Stimulated activated naive CD8-positive, alpha-beta T cell treated with anti-CD3 and anti-CD28 coated beads, Interleukin-15, amount 100 ng/mL, for 72 hours (primary cell): ENCODE results near the gene PACS2.
"Not testable (repeated sequence)": the region's sequence is repeated elsewhere in the genome, so short reads cannot be mapped to it uniquely, and the experiment has no call there.

Source experiments
- ATAC-seq: fragments of 150-1000 bp; cut with Tn5 transposase; 2 replicates; pipeline ENCODE4 v1.10.0; 2021; ENCODE audit warnings: mild to moderate bottlenecking, moderate library complexity
- DNase-seq, 2 donors: peaks; one replicate each; pipeline ENCODE4 v3.0.0; 2021 to 2022
- H3K27ac Mint-ChIP-seq, 2 donors: one replicate each; pipeline ENCODE4 v1.8.0; 2022; ENCODE audit warnings: mild to moderate bottlenecking in 2 of 2, mixed read lengths in 2 of 2, moderate library complexity in 2 of 2
- H3K27me3 Mint-ChIP-seq: one replicate; pipeline ENCODE4 v1.8.0; 2022; ENCODE audit warnings: mixed read lengths
- H3K4me1 Mint-ChIP-seq: one replicate; pipeline ENCODE4 v1.8.0; 2022; ENCODE audit warnings: mild to moderate bottlenecking, mixed read lengths
- H3K4me3 Mint-ChIP-seq, 2 donors: one replicate each; pipeline ENCODE4 v1.8.0; 2022; ENCODE audit warnings: mild to moderate bottlenecking in 2 of 2, mixed read lengths in 2 of 2, moderate library complexity in 1 of 2
- H3K9me3 Mint-ChIP-seq, 2 donors: one replicate each; pipeline ENCODE4 v1.8.0; 2022; ENCODE audit warnings: mixed read lengths in 2 of 2

Gene PACS2

GRCh38 chr14:105317546-105317945 lies 3.0 kb downstream of the PACS2 start:
- no peak for DNase-seq
- Mint-ChIP-seq H3K4me1 (peaks cover 42% of the 10 kb centered on the region), H3K4me3 (no peak overlapping the region), H3K27me3 (no peaks in the 10 kb centered on the region), H3K27ac (no peak overlapping the region), H3K9me3 (no peaks in the 10 kb centered on the region)
- ATAC-seq: no peak

- Mint-ChIP-seq H3K27me3 (no peaks in the 10 kb centered on the region), H3K4me3 (no peak overlapping the region), H3K27ac (no peak overlapping the region), H3K4me1 (peaks cover 23% of the 10 kb centered on the region), H3K9me3 (no peaks in the 10 kb centered on the region)
- ATAC-seq: no peak
- no peak for DNase-seq
These were observed 8.4 kb downstream of the PACS2 start for GRCh38 chr14:105322791-105323556.

- no peak for ATAC-seq
- no peak overlapping the region for H3K4me3 Mint-ChIP-seq
- no peak overlapping the region for H3K27ac Mint-ChIP-seq
- H3K27me3 Mint-ChIP-seq: no peaks in the 10 kb centered on the region
- H3K9me3 Mint-ChIP-seq: no peaks in the 10 kb centered on the region
- H3K4me1 Mint-ChIP-seq: peaks cover 28% of the 10 kb centered on the region
- DNase-seq: no peak
These were observed 9.1 kb downstream of the PACS2 start for GRCh38 chr14:105323663-105324062.

GRCh38 chr14:105324080-105324778 lies 9.7 kb downstream of the PACS2 start:
- Mint-ChIP-seq H3K27ac (peak overlapping the region in 1 of 2 donors; percentile 57), H3K4me1 (peaks cover 33% of the 10 kb centered on the region), H3K4me3 (no peak overlapping the region), H3K27me3 (no peaks in the 10 kb centered on the region), H3K9me3 (no peaks in the 10 kb centered on the region)
- ATAC-seq (no peak), DNase-seq (no peak)

GRCh38 chr14:105324871-105325270 lies 10.3 kb downstream of the PACS2 start:
- H3K9me3 Mint-ChIP-seq: no peaks in the 10 kb centered on the region
- peaks cover 40% of the 10 kb centered on the region for H3K4me1 Mint-ChIP-seq
- H3K27ac Mint-ChIP-seq: no peak overlapping the region
- no peak overlapping the region for H3K4me3 Mint-ChIP-seq
- H3K27me3 Mint-ChIP-seq: no peaks in the 10 kb centered on the region
- ATAC-seq (no peak), DNase-seq (no peak)

GRCh38 chr14:105325303-105325702 lies 10.8 kb downstream of the PACS2 start:
- no peaks in the 10 kb centered on the region for H3K27me3 Mint-ChIP-seq
- no peak for DNase-seq
- H3K9me3 Mint-ChIP-seq: no peaks in the 10 kb centered on the region
- H3K27ac Mint-ChIP-seq: no peak overlapping the region
- H3K4me3 Mint-ChIP-seq: no peak overlapping the region
- peaks cover 42% of the 10 kb centered on the region for H3K4me1 Mint-ChIP-seq
- no peak for ATAC-seq

- Mint-ChIP-seq H3K4me3 (no peak overlapping the region), H3K9me3 (no peaks in the 10 kb centered on the region), H3K27ac (no peak overlapping the region), H3K27me3 (no peaks in the 10 kb centered on the region), H3K4me1 (peaks cover 48% of the 10 kb centered on the region)
- no peak for ATAC-seq
- DNase-seq: no peak
These were observed 11.4 kb downstream of the PACS2 start for GRCh38 chr14:105325716-105326567.

- ATAC-seq: no peak
- Mint-ChIP-seq H3K27me3 (no peaks in the 10 kb centered on the region), H3K27ac (no peak overlapping the region), H3K4me1 (peaks cover 54% of the 10 kb centered on the region), H3K4me3 (no peak overlapping the region), H3K9me3 (no peaks in the 10 kb centered on the region)
- DNase-seq: no peak
These were observed 12.0 kb downstream of the PACS2 start for GRCh38 chr14:105326568-105326867.

GRCh38 chr14:105326891-105327694 lies 12.5 kb downstream of the PACS2 start:
- Mint-ChIP-seq H3K9me3 (no peaks in the 10 kb centered on the region), H3K4me1 (peaks cover 60% of the 10 kb centered on the region), H3K27me3 (no peaks in the 10 kb centered on the region), H3K27ac (peak overlapping the region in 1 of 2 donors; percentile 10), H3K4me3 (no peak overlapping the region)
- DNase-seq: no peak
- ATAC-seq: peak; percentile 10

- H3K27ac Mint-ChIP-seq: peak overlapping the region in 1 of 2 donors; percentile 10
- DNase-seq, H3K4me3 Mint-ChIP-seq, ATAC-seq, H3K27me3 Mint-ChIP-seq, H3K9me3 Mint-ChIP-seq: not testable (repeated sequence)
- H3K4me1 Mint-ChIP-seq: peaks cover 60% of the 10 kb centered on the region
These were observed 13.1 kb downstream of the PACS2 start for GRCh38 chr14:105327695-105328045.

GRCh38 chr14:105328070-105328677 lies 13.6 kb downstream of the PACS2 start:
- no peak for ATAC-seq
- H3K9me3 Mint-ChIP-seq: no peaks in the 10 kb centered on the region
- no peak for DNase-seq
- no peaks in the 10 kb centered on the region for H3K27me3 Mint-ChIP-seq
- H3K4me3 Mint-ChIP-seq: no peak overlapping the region
- H3K4me1 Mint-ChIP-seq: peaks cover 60% of the 10 kb centered on the region
- H3K27ac Mint-ChIP-seq: peak overlapping the region in 1 of 2 donors; percentile 64

- no peaks in the 10 kb centered on the region for H3K9me3 Mint-ChIP-seq
These were observed 14.3 kb downstream of the PACS2 start for GRCh38 chr14:105328678-105329390.

GRCh38 chr14:105329411-105330150 lies 15.0 kb downstream of the PACS2 start:
- H3K27ac Mint-ChIP-seq: no peak overlapping the region

More at GRCh38 chr14:105328678-105329390, 14.3 kb downstream of the PACS2 start:
- H3K4me3 Mint-ChIP-seq: no peak overlapping the region
- ATAC-seq (no peak), DNase-seq (no peak)
- H3K27me3 Mint-ChIP-seq: no peaks in the 10 kb centered on the region
- peaks cover 57% of the 10 kb centered on the region for H3K4me1 Mint-ChIP-seq
- no peak overlapping the region for H3K27ac Mint-ChIP-seq

GRCh38 chr14:105330491-105330895 lies 15.9 kb downstream of the PACS2 start:
- H3K9me3 Mint-ChIP-seq: no peaks in the 10 kb centered on the region
- H3K27me3 Mint-ChIP-seq: no peaks in the 10 kb centered on the region
- no peak overlapping the region for H3K27ac Mint-ChIP-seq
- ATAC-seq: peak; percentile 51
- no peak overlapping the region for H3K4me3 Mint-ChIP-seq
- DNase-seq: no peak
- H3K4me1 Mint-ChIP-seq: peaks cover 51% of the 10 kb centered on the region

More at GRCh38 chr14:105329411-105330150, 15.0 kb downstream of the PACS2 start:
- no peak for DNase-seq
- peaks cover 51% of the 10 kb centered on the region for H3K4me1 Mint-ChIP-seq
- H3K9me3 Mint-ChIP-seq: no peaks in the 10 kb centered on the region
- H3K4me3 Mint-ChIP-seq: no peak overlapping the region
- no peaks in the 10 kb centered on the region for H3K27me3 Mint-ChIP-seq
- ATAC-seq: no peak
